Suprapubic skin (tissue), 3 donors: ENCODE results near the gene PSD.

Experiments
- CTCF ChIP-seq, 2 donors: fragments of 200-600 bp in 1 of 2; fragments of 450-650 bp in 1 of 2; sonication (generic) in 1 of 2; IDR thresholded peaks; one replicate each; pipeline ENCODE4 v1.5.1; 2016 to 2019; ENCODE audit warnings: antibody characterized with exemption in 2 of 2, mild to moderate bottlenecking in 1 of 2, moderate library complexity in 1 of 2
- POLR2A ChIP-seq, 2 donors: fragments of 450-650 bp; IDR thresholded peaks; one replicate each; pipeline ENCODE4 v1.6.1; 2017; ENCODE audit warnings: antibody characterized with exemption in 2 of 2, mild to moderate bottlenecking in 2 of 2, moderate library complexity in 2 of 2

GRCh38 chr10:102406815-102407214 is 11.8 kb downstream of the PSD start:
- TF ChIP-seq CTCF (IDR thresholded peaks at IDR 0.05) = no peak
- TF ChIP-seq POLR2A (IDR thresholded peaks at IDR 0.05) = no peak
